Melanocyte of skin (primary cell): ENCODE data around the gene GLRX5. TPM values are rescaled to one million over a fixed set of nuclear protein-coding genes. Genes with fewer than 3 reads are reported as not detected.

ENCODE experiments used
- small RNA-seq, 2 donors: library from RNA; depleted of rRNA; stranded (forward); fragments of <200 nt; gene quantifications; one replicate each; pipeline ENCODE3, GENCODE V24; 2012
- total RNA-seq, 2 donors: library from RNA; depleted of rRNA; stranded (reverse); fragments of >200 nt; gene quantifications; 2 replicates each; pipeline ENCODE4 v1.2.3, GENCODE V29; 2012

The GLRX5 gene
- 10 to 100 TPM; 27.2 to 48.6 TPM for total RNA-seq

GRCh38 chr14:95534299-95535225 is at the start of gene GLRX5:
Gene GLRX5 (plus strand): TSS chr14:95535050. CDS start chr14:95535090, 40 bp downstream.

GRCh38 chr14:95516554-95517181 is 18.2 kb upstream of the GLRX5 start, which contains the start of gene SYNE3:
Gene SYNE3 (minus strand): TSS chr14:95516650. CDS start chr14:95475821, 40,829 bp downstream.

Small RNAs within 50 kb of the gene (small RNA-seq; reads per million reads assigned to genes)
- 142 to 181 reads per million in 2 donors for gene SCARNA13

Other genes with a start within 250 kb of the GLRX5 start
- 1 to 10 TPM; 5.7 to 8.6 TPM for gene CLMN, start 215.1 kb upstream of the GLRX5 start, total RNA-seq
- 1 to 10 TPM; 8.3 to 8.9 TPM for gene SYNE3, start 18.4 kb upstream of the GLRX5 start, total RNA-seq
- gene TCL1B, start 151.4 kb downstream of the GLRX5 start, total RNA-seq, result not detected
- gene TCL1A, start 179.1 kb downstream of the GLRX5 start, total RNA-seq, result not detected